Measurements from ENCODE around the gene PTPN1.
"Not testable (repeated sequence)": the region's sequence is repeated elsewhere in the genome, so short reads cannot be mapped to it uniquely, and the experiment has no call there.

PTPN1 gene

GRCh38 chr20:50506270-50506579, 4.0 kb upstream of the PTPN1 start:
- H3K4me1 ChIP-seq (ENCODE audit: control insufficient read depth, insufficient read depth, low read length), result peaks cover 8% of the 10 kb centered on the region
- H3K9me3 ChIP-seq (ENCODE audit: control insufficient read depth, low read length), result no peaks in the 10 kb centered on the region
- H3K36me3 ChIP-seq (ENCODE audit: control insufficient read depth, insufficient read depth, low read length), result peaks cover 5% of the 10 kb centered on the region
- H3K4me3 ChIP-seq (ENCODE audit: low read length), result no peak overlapping the region
- H3K27me3 ChIP-seq (ENCODE audit: control insufficient read depth, insufficient read depth, low read length), result no peaks in the 10 kb centered on the region
- H3K9ac ChIP-seq (ENCODE audit: low read length), result no peak overlapping the region

- H3K36me3 ChIP-seq (ENCODE audit: control insufficient read depth, insufficient read depth, low read length); H3K27me3 ChIP-seq (ENCODE audit: control insufficient read depth, insufficient read depth, low read length); H3K9me3 ChIP-seq (ENCODE audit: control insufficient read depth, low read length); H3K4me3 ChIP-seq (ENCODE audit: low read length); H3K9ac ChIP-seq (ENCODE audit: low read length): not testable (repeated sequence)
- peaks cover 22% of the 10 kb centered on the region for H3K4me1 ChIP-seq (ENCODE audit: control insufficient read depth, insufficient read depth, low read length)
Observed at GRCh38 chr20:50507745-50508144, 2.4 kb upstream of the PTPN1 start.

DNA sequence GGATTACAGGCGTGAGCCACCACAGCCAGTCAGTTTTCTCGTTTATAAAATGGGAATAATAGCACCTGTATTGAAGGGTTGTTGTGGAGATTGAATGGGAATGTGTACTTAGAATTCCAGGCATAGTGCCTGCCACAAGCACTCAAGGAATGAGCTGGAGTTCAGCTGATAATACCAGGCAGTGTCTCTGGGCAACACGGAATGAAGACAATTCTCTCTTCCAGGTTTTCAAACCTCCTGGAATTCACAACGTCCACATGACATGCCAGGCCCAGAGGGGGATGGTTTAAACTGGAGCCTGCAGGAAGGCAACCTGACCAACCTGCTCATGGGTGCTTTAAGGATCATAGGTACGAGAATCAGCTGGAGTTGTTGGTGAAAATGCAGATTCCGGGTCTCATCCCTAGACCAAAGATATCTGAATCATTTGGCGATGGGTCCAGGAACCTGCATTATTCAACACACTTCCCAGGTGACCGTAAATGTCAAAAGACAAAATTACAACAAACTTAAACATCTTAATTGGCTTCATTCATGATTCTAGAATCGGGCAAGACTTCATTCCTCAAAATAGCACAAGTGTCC, 1.9 kb upstream of the PTPN1 start:
- H3K27me3 ChIP-seq (ENCODE audit: control insufficient read depth, insufficient read depth, low read length), result no peaks in the 10 kb centered on the region
- H3K4me1 ChIP-seq (ENCODE audit: control insufficient read depth, insufficient read depth, low read length), result peaks cover 22% of the 10 kb centered on the region

DNA sequence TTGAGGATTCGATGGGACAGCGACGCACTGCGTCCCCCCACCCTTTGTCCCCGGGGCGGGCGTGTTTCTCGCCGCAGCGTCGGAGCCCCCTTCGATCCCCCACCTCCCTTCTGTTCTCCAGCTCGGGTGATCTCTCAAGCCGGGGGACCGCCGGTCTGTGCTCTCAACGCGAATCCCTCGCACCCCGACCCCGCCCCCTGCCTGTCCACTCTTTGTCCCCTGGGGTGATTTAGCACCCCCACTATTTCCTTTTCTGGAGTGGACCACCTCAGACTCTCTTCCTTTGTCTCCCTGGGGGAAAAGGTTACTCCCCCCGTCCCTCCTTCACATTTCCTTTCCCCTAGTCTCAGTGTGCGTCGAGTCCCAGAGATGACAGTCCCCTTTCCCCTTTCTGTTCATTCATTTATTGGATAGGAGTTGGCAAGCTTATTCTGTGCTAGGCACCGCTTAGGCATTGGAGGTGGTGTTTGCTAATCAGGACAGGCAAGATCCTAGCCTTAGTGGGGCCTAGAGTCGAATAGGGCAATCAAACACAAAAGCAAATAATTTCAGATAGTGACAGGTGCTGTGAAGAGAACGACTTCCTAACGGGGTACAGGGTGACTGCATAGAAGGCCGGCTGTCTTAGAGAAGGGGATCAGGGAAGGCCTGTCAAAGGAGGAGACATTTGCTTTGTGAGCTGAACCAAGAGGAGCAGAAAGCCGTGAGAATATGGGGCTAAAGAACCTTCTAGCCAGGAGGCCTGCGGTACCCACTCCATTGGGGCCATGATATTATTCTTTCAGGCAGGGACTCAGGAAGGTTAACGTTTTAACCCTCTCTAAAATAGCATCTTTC, 741 bp downstream of the PTPN1 start:
- no peaks in the 10 kb centered on the region for H3K27me3 ChIP-seq (ENCODE audit: control insufficient read depth, insufficient read depth, low read length)
- H3K4me3 ChIP-seq (ENCODE audit: low read length), result peak overlapping the region; percentile 90
- peaks cover 22% of the 10 kb centered on the region for H3K4me1 ChIP-seq (ENCODE audit: control insufficient read depth, insufficient read depth, low read length)
- H3K9me3 ChIP-seq (ENCODE audit: control insufficient read depth, low read length), result no peaks in the 10 kb centered on the region
- peak overlapping the region; percentile 95 for H3K9ac ChIP-seq (ENCODE audit: low read length)
- H3K36me3 ChIP-seq (ENCODE audit: control insufficient read depth, insufficient read depth, low read length), result peaks cover 5% of the 10 kb centered on the region

More for the DNA sequence above, 1.9 kb upstream of the PTPN1 start:
- Histone ChIP-seq H3K9me3 (ENCODE audit: control insufficient read depth, low read length) (no peaks in the 10 kb centered on the region), H3K4me3 (ENCODE audit: low read length) (no peak overlapping the region), H3K9ac (ENCODE audit: low read length) (no peak overlapping the region), H3K36me3 (ENCODE audit: control insufficient read depth, insufficient read depth, low read length) (peaks cover 5% of the 10 kb centered on the region)

DNA sequence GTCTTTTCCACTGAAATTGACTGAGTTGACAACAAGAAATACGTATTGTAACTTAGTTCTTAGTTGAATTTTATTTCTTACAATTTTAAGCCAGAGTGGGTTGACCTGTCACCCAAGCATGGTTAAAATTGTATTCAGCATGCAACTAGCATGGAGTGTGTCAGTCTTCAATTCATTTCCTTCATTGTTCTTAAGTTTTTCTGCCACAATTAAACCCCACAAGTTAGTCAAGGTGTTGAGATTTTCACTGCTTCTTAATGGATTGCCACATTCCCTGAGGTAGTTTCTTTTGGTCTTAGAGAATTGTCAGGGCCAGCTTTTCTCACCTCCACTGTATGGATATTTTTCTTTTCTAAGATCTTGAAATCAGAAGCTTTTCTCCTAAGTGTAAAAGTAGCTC, 2.1 kb downstream of the PTPN1 start:
- Histone ChIP-seq H3K27me3 (ENCODE audit: control insufficient read depth, insufficient read depth, low read length) (no peaks in the 10 kb centered on the region), H3K4me3 (ENCODE audit: low read length) (no peak overlapping the region), H3K4me1 (ENCODE audit: control insufficient read depth, insufficient read depth, low read length) (peaks cover 22% of the 10 kb centered on the region), H3K9me3 (ENCODE audit: control insufficient read depth, low read length) (no peaks in the 10 kb centered on the region), H3K36me3 (ENCODE audit: control insufficient read depth, insufficient read depth, low read length) (peaks cover 5% of the 10 kb centered on the region), H3K9ac (ENCODE audit: low read length) (no peak overlapping the region)

GRCh38 chr20:50513169-50514034, 3.2 kb downstream of the PTPN1 start:
- no peak overlapping the region for H3K4me3 ChIP-seq (ENCODE audit: low read length)
- H3K4me1 ChIP-seq (ENCODE audit: control insufficient read depth, insufficient read depth, low read length), result peaks cover 22% of the 10 kb centered on the region
- H3K9me3 ChIP-seq (ENCODE audit: control insufficient read depth, low read length), result no peaks in the 10 kb centered on the region
- H3K27me3 ChIP-seq (ENCODE audit: control insufficient read depth, insufficient read depth, low read length), result no peaks in the 10 kb centered on the region
- H3K36me3 ChIP-seq (ENCODE audit: control insufficient read depth, insufficient read depth, low read length), result peaks cover 5% of the 10 kb centered on the region
- peak overlapping the region; percentile 9 for H3K9ac ChIP-seq (ENCODE audit: low read length)

DNA sequence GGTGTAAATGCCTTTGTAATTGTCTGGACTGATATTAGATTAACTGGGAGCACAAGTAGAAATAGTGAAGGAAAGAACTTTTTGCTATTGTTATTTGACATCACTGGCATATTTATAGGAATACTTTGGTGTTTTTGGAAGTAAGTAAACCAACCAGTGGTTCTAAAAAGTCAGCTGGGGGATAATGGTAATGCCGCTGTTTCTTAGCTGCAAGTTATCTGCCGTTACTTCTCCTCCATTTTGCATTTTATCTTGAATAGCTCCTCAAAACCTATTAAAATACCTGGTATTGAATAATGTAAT, 3.8 kb downstream of the PTPN1 start:
- H3K9ac ChIP-seq (ENCODE audit: low read length), result no peak overlapping the region
- H3K4me3 ChIP-seq (ENCODE audit: low read length), result no peak overlapping the region
- peaks cover 22% of the 10 kb centered on the region for H3K4me1 ChIP-seq (ENCODE audit: control insufficient read depth, insufficient read depth, low read length)
- H3K36me3 ChIP-seq (ENCODE audit: control insufficient read depth, insufficient read depth, low read length), result peaks cover 5% of the 10 kb centered on the region
- H3K9me3 ChIP-seq (ENCODE audit: control insufficient read depth, low read length), result no peaks in the 10 kb centered on the region
- H3K27me3 ChIP-seq (ENCODE audit: control insufficient read depth, insufficient read depth, low read length), result no peaks in the 10 kb centered on the region

DNA sequence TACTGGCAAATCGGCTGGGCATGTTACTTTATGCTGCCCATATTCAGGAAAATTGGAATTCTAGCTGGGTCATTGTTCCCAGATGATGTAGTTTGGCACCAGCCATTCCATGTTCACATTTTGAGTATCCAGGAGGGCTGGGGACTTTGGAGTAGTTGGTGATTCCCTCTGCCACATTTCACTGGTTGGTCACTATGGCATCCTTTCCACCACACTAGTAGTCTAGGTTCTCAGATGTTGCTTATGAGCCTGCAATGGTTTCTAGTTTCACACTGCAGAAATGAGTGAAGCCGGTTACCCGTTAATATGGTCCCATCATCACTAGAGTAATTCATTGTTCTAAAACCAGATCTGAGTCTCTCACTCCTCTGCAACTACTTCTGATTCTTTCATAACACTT, 4.6 kb downstream of the PTPN1 start:
- H3K27me3 ChIP-seq (ENCODE audit: control insufficient read depth, insufficient read depth, low read length), result no peaks in the 10 kb centered on the region
- peaks cover 24% of the 10 kb centered on the region for H3K4me1 ChIP-seq (ENCODE audit: control insufficient read depth, insufficient read depth, low read length)
- H3K4me3 ChIP-seq (ENCODE audit: low read length), result no peak overlapping the region

DNA sequence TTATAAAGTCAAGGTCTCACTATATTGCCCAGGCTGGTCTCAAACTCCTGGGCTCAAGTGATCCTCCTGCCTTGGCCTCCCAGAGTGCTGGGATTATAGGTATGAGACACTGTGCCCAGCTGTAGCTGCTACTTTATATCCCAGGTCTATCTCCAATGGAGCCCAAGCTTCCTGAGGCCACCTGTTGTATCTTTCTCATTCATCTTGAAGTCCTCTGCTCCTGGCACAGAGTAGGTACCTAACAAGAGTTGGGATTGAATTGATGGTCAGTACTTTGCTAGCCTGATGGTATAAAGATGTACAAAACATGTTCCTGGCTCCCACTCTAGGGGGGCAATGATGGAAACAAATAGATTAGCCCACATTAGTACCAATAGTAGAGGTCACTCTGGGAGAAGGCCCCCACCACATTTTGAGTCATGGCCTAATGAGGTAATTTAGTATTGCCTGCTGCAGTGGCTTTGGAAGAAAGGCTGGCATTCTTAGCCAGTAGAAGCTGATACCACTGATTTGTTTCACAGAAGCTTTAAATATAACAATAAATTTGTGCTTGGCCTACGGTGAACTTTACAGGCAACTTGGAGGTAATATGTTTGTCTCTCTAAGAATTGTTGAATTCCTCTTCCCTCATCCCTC, 5.4 kb downstream of the PTPN1 start:
- Histone ChIP-seq H3K4me3 (ENCODE audit: low read length) (no peak overlapping the region), H3K36me3 (ENCODE audit: control insufficient read depth, insufficient read depth, low read length) (peaks cover 5% of the 10 kb centered on the region), H3K9me3 (ENCODE audit: control insufficient read depth, low read length) (no peaks in the 10 kb centered on the region), H3K9ac (ENCODE audit: low read length) (no peak overlapping the region), H3K27me3 (ENCODE audit: control insufficient read depth, insufficient read depth, low read length) (no peaks in the 10 kb centered on the region), H3K4me1 (ENCODE audit: control insufficient read depth, insufficient read depth, low read length) (peaks cover 22% of the 10 kb centered on the region)

More for the DNA sequence above, 4.6 kb downstream of the PTPN1 start:
- no peaks in the 10 kb centered on the region for H3K9me3 ChIP-seq (ENCODE audit: control insufficient read depth, low read length)
- H3K36me3 ChIP-seq (ENCODE audit: control insufficient read depth, insufficient read depth, low read length), result peaks cover 5% of the 10 kb centered on the region
- no peak overlapping the region for H3K9ac ChIP-seq (ENCODE audit: low read length)

DNA sequence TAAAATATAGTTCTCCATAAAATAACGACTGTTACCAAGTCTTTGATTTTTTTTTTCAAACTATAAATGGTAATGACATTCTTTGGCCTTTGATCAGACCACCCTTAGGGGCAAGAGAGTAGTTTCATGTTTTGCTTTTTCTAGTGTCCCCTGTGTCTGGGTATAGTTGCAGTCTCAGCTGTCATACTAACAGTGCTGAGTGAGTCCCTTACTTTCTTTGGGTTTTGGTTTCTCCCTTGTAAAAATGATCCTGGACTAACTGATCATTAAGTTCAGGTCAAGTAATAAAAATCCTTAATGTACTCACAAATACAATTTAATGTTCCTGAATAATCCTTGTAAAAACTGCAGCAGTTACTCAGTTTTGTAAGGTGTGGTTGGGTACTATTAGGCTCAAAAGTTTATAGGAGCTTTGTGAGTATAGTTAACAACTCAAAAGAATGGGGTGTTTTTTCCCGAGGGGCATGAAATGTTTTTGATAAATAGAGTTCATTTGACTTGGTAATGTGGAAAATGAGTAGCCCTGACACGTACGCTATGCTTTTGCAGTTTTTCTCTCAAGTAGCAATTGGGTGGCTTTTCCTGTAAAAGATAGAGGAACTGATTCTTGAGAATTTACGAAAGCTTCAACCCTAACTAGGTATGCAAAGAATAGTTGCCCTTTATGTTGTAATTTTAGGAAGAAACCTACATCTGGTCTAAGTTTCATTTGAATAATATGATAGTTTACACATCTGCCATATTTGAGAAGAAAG, 6.2 kb downstream of the PTPN1 start:
- H3K4me1 ChIP-seq (ENCODE audit: control insufficient read depth, insufficient read depth, low read length), result peaks cover 18% of the 10 kb centered on the region
- H3K4me3 ChIP-seq (ENCODE audit: low read length), result no peak overlapping the region
- no peaks in the 10 kb centered on the region for H3K27me3 ChIP-seq (ENCODE audit: control insufficient read depth, insufficient read depth, low read length)
- no peaks in the 10 kb centered on the region for H3K9me3 ChIP-seq (ENCODE audit: control insufficient read depth, low read length)
- no peaks in the 10 kb centered on the region for H3K36me3 ChIP-seq (ENCODE audit: control insufficient read depth, insufficient read depth, low read length)
- no peak overlapping the region for H3K9ac ChIP-seq (ENCODE audit: low read length)

GRCh38 chr20:50516935-50517816, 7.0 kb downstream of the PTPN1 start:
- Histone ChIP-seq H3K9me3 (ENCODE audit: control insufficient read depth, low read length) (no peaks in the 10 kb centered on the region), H3K4me3 (ENCODE audit: low read length) (no peak overlapping the region), H3K9ac (ENCODE audit: low read length) (no peak overlapping the region), H3K27me3 (ENCODE audit: control insufficient read depth, insufficient read depth, low read length) (no peaks in the 10 kb centered on the region), H3K4me1 (ENCODE audit: control insufficient read depth, insufficient read depth, low read length) (peaks cover 10% of the 10 kb centered on the region), H3K36me3 (ENCODE audit: control insufficient read depth, insufficient read depth, low read length) (no peaks in the 10 kb centered on the region)
